Panc1 (cell line): ENCODE data around the gene CACNA1B.

Source experiments
- CTCF ChIP-seq: fragments of 450-650 bp; IDR thresholded peaks from 2 replicates; pipeline ENCODE4 v1.5.1; 2017; ENCODE audit warnings: mild to moderate bottlenecking
- REST ChIP-seq, 2 experiments: IDR thresholded peaks; 2 replicates each; pipeline ENCODE4 v1.6.1; 2011 to 2012; ENCODE audit warnings: low read depth in 2 of 2, control low read depth in 1 of 2, low read length in 1 of 2, mild to moderate bottlenecking in 1 of 2, moderate library complexity in 1 of 2; ENCODE audit not compliant: insufficient read depth in 1 of 2

DNA sequence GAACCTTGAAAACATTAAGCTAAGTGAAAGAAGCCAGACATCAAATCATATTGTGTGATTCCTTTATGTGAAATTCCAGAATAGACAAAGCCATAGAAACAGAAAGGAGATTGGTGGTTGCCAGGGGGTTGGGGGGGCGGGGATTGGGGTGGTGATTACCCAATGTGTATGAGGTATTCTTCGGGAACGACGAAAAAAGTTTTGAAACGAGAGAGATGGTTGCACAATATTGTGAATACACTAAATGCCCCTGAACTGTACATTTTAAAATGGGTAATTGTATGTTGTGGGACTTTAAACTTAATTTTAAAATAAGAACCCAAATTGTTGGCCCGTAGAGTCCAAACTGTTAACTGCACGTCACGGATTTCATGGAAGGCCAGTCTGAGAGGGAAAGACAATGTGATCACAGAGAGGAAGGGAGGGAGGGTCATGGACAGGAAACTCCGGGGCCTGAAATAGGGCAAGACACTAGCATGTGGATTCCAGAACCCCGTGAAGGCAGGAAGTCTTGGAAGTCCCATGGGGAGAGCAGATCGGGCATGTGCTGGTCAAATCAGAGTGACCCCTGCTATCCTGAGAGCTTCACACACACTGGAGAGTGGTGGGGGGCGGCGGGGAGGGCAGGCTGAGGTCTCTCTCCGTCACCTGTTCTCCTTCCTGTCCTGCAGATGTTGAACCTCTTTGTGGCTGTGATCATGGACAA lies 218.4 kb downstream of the CACNA1B start:
- TF ChIP-seq CTCF (no peak), REST (IDR thresholded peaks at IDR 0.05; ENCODE audit: insufficient read depth in 1 of 2, low read depth in 2 of 2, low read length in 1 of 2) (no peak)
